Activated naive CD8-positive, alpha-beta T cell (primary cell): ENCODE results near the gene TEDDM1.

Experiments used
- H3K27ac Mint-ChIP-seq: one replicate; pipeline ENCODE4 v1.8.0; 2021; ENCODE audit warnings: mixed read lengths
- H3K27me3 Mint-ChIP-seq: one replicate; pipeline ENCODE4 v1.8.0; 2021; ENCODE audit warnings: mixed read lengths
- H3K36me3 Mint-ChIP-seq: one replicate; pipeline ENCODE4 v1.8.0; 2021; ENCODE audit warnings: mixed read lengths
- H3K4me1 Mint-ChIP-seq: one replicate; pipeline ENCODE4 v1.8.0; 2021; ENCODE audit warnings: low read depth, mixed read lengths
- H3K4me3 Mint-ChIP-seq: one replicate; pipeline ENCODE4 v1.8.0; 2021; ENCODE audit warnings: mild to moderate bottlenecking, mixed read lengths
- H3K9me3 Mint-ChIP-seq: one replicate; pipeline ENCODE4 v1.8.0; 2021; ENCODE audit warnings: low read depth, mixed read lengths

Gene TEDDM1

DNA sequence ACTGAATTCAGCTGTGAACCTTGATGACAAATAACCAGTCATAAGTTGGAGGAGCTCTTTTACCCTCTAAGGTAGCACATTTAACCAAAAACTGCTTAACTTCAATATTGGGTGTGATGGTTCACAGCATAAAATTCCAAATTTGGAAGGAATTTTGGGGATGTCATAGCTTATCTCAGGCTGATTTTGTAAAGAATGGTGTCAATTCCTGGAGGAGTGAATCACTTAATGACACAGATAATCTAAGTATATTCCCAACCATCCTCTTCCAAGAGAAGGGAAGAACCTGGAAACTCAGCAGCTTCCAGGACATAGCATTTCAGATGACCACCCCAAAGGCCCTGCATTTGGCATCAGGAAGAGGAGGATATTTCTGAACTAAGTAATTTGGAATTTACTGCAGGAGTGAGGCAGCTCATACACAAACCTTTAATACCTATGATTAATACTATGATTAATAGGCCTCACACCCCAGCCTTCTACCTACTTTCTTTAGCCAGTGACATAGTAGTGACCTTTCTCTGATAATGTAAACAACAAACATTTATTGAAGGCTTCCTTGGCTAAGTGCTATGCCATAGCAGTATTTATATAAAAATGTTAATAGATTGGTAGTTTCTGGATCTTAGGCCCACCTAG, 23.4 kb downstream of the TEDDM1 start:
- Mint-ChIP-seq H3K4me3 (no peak overlapping the region), H3K27me3 (no peaks in the 10 kb centered on the region), H3K27ac (no peak overlapping the region), H3K36me3 (no peaks in the 10 kb centered on the region), H3K4me1 (no peaks in the 10 kb centered on the region), H3K9me3 (no peaks in the 10 kb centered on the region)

- no peak overlapping the region for H3K27ac Mint-ChIP-seq
- no peaks in the 10 kb centered on the region for H3K36me3 Mint-ChIP-seq
- H3K4me3 Mint-ChIP-seq = no peak overlapping the region
- no peaks in the 10 kb centered on the region for H3K9me3 Mint-ChIP-seq
- no peaks in the 10 kb centered on the region for H3K4me1 Mint-ChIP-seq
- no peaks in the 10 kb centered on the region for H3K27me3 Mint-ChIP-seq
These were observed 26.2 kb downstream of the TEDDM1 start for GRCh38 chr1:182374101-182374834.

DNA sequence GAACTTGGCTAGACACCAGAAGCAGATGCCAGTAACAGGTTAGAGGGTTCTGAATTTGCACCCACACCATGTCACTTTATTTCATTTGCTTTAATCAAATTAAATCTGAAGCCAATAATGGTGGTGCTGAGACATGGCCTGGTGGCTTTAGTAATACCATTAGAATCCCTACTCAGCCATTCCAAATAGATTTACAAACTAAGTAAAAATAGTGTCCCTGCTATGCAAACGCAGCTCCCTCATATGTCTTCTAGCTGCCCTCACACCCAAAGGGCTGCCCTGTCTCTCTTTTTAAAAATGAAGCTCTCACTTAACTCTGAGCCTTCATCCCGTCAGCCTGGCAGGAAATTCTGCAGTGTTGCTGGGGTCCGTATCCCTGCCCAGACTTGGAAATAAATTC, 29.9 kb downstream of the TEDDM1 start:
- Mint-ChIP-seq H3K9me3 (no peaks in the 10 kb centered on the region), H3K4me3 (no peak overlapping the region), H3K4me1 (no peaks in the 10 kb centered on the region), H3K27me3 (peaks cover 2% of the 10 kb centered on the region), H3K36me3 (no peaks in the 10 kb centered on the region), H3K27ac (no peak overlapping the region)

- Mint-ChIP-seq H3K4me3 (no peak overlapping the region), H3K27me3 (peaks cover 3% of the 10 kb centered on the region), H3K4me1 (no peaks in the 10 kb centered on the region)
These were observed 31.6 kb downstream of the TEDDM1 start for GRCh38 chr1:182368903-182369302.

GRCh38 chr1:182368358-182368757, 32.1 kb downstream of the TEDDM1 start:
- H3K4me3 Mint-ChIP-seq = no peak overlapping the region
- no peaks in the 10 kb centered on the region for H3K36me3 Mint-ChIP-seq
- no peak overlapping the region for H3K27ac Mint-ChIP-seq
- H3K9me3 Mint-ChIP-seq = no peaks in the 10 kb centered on the region
- H3K27me3 Mint-ChIP-seq = peaks cover 4% of the 10 kb centered on the region
- no peaks in the 10 kb centered on the region for H3K4me1 Mint-ChIP-seq

More at GRCh38 chr1:182368903-182369302, 31.6 kb downstream of the TEDDM1 start:
- no peak overlapping the region for H3K27ac Mint-ChIP-seq
- H3K36me3 Mint-ChIP-seq = no peaks in the 10 kb centered on the region
- no peaks in the 10 kb centered on the region for H3K9me3 Mint-ChIP-seq

DNA sequence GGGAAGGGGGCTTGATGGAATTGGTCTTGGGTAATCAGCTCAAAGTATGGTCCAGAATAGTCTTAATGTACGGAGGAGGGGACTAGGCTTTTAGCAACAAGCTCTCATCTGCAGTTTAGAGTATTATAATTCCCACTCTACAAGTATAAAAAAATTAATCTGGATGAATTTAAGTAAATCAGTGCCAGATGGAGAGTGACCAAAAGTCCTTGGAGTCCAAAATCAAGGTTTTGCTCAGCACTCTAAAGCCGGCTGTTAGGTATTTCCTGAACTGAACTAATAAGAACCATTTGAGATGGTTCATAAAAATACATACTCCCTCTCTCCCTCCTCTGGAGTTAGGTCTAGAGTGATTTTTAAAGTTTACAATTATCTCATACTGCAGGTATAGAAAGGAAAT, 32.5 kb downstream of the TEDDM1 start:
- no peaks in the 10 kb centered on the region for H3K36me3 Mint-ChIP-seq
- no peaks in the 10 kb centered on the region for H3K9me3 Mint-ChIP-seq
- H3K4me3 Mint-ChIP-seq = no peak overlapping the region
- H3K4me1 Mint-ChIP-seq = no peaks in the 10 kb centered on the region
- H3K27me3 Mint-ChIP-seq = peaks cover 4% of the 10 kb centered on the region
- no peak overlapping the region for H3K27ac Mint-ChIP-seq

GRCh38 chr1:182366596-182366995, 33.9 kb downstream of the TEDDM1 start:
- H3K4me1 Mint-ChIP-seq = no peaks in the 10 kb centered on the region
- H3K9me3 Mint-ChIP-seq = no peaks in the 10 kb centered on the region
- H3K27ac Mint-ChIP-seq = no peak overlapping the region
- H3K36me3 Mint-ChIP-seq = no peaks in the 10 kb centered on the region
- no peak overlapping the region for H3K4me3 Mint-ChIP-seq
- peaks cover 4% of the 10 kb centered on the region for H3K27me3 Mint-ChIP-seq

DNA sequence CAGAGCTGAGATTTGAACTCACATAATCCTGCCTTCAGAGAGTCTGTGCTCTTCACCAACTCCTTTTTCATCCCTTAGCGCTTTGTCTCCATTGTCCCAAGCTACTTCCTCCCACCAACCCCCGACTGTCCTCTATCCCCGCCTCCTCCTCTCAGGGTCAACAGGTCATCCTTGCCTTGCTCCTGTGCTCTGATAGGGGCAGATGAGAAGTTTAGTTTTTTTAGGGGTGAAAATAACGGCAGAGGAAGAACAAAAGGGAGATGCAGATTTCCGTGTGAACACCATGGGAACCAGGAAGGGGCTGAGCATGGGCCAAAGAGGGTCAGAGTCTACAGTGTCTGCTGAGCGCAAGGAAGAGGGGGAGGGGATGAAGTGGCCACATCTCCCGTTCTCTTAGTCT, 40.8 kb downstream of the TEDDM1 start:
- no peak overlapping the region for H3K4me3 Mint-ChIP-seq
- peaks cover 4% of the 10 kb centered on the region for H3K27me3 Mint-ChIP-seq
- no peaks in the 10 kb centered on the region for H3K9me3 Mint-ChIP-seq
- no peak overlapping the region for H3K27ac Mint-ChIP-seq
- no peaks in the 10 kb centered on the region for H3K36me3 Mint-ChIP-seq
- H3K4me1 Mint-ChIP-seq = no peaks in the 10 kb centered on the region

- no peaks in the 10 kb centered on the region for H3K9me3 Mint-ChIP-seq
- H3K27ac Mint-ChIP-seq = no peak overlapping the region
- no peaks in the 10 kb centered on the region for H3K4me1 Mint-ChIP-seq
- no peaks in the 10 kb centered on the region for H3K36me3 Mint-ChIP-seq
- no peak overlapping the region for H3K4me3 Mint-ChIP-seq
- H3K27me3 Mint-ChIP-seq = peaks cover 2% of the 10 kb centered on the region
These were observed 42.6 kb downstream of the TEDDM1 start for GRCh38 chr1:182357913-182358312.

DNA sequence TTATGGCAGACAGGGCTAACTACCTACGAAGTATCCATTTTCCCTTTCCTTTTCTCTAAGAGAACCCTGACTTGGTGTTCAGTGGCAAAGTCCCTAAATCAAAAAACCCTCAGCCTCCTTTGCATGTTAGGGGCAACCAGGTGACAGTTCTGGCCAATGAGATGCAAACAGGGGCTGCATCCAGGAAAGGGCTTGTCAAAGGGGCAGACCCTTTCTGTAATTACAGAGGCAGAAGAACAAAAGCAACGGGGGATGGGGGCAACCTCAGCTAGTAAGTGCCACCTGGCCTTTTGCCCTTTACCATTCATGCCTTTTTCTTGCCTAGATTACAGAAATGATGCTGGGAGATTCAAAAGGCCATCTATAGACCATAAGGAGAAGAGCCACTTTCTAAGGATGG, 43.3 kb downstream of the TEDDM1 start:
- H3K36me3 Mint-ChIP-seq = no peaks in the 10 kb centered on the region
- peaks cover 2% of the 10 kb centered on the region for H3K27me3 Mint-ChIP-seq
- H3K4me1 Mint-ChIP-seq = no peaks in the 10 kb centered on the region
- no peaks in the 10 kb centered on the region for H3K9me3 Mint-ChIP-seq
- no peak overlapping the region for H3K27ac Mint-ChIP-seq
- H3K4me3 Mint-ChIP-seq = no peak overlapping the region

GRCh38 chr1:182355723-182356098, 44.8 kb downstream of the TEDDM1 start:
- H3K4me1 Mint-ChIP-seq = no peaks in the 10 kb centered on the region
- H3K27ac Mint-ChIP-seq = no peak overlapping the region
- H3K9me3 Mint-ChIP-seq = no peaks in the 10 kb centered on the region
- H3K27me3 Mint-ChIP-seq = peaks cover 2% of the 10 kb centered on the region
- H3K4me3 Mint-ChIP-seq = no peak overlapping the region
- H3K36me3 Mint-ChIP-seq = no peaks in the 10 kb centered on the region

DNA sequence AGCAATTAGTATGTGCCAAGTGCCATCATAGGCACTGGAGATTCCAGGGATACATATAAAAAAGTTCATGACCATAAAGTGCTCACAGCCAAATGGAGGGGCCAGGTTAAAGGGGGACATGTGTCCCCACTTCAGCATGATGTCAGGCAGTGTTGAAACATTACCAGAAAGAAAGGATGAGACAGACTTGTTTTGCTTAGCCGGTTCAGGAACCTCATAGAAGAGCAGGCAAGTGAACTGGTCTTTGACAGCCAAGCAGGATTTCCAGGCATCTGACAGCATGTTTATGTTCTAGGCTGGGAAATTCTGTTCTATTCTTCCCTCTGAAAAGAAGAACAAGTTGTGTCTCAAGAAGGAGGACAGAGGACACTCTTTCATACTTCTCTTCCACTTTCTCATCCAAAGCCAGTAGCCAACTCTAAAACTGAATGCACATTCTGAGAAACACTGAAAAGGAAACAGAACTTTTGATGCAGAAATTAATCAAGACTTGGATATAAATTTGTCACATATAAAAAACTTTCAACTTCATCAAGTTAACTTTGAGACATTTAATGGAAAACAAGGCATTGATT, 48.6 kb downstream of the TEDDM1 start:
- Mint-ChIP-seq H3K4me1 (no peaks in the 10 kb centered on the region), H3K36me3 (no peaks in the 10 kb centered on the region), H3K27ac (no peak overlapping the region), H3K4me3 (no peak overlapping the region), H3K27me3 (no peaks in the 10 kb centered on the region), H3K9me3 (no peaks in the 10 kb centered on the region)

- Mint-ChIP-seq H3K27me3 (no peaks in the 10 kb centered on the region), H3K27ac (no peak overlapping the region), H3K36me3 (no peaks in the 10 kb centered on the region), H3K4me1 (no peaks in the 10 kb centered on the region), H3K9me3 (no peaks in the 10 kb centered on the region), H3K4me3 (no peak overlapping the region)
These were observed 49.6 kb downstream of the TEDDM1 start for GRCh38 chr1:182350839-182351238.

GRCh38 chr1:182348961-182349747, 51.3 kb downstream of the TEDDM1 start:
- Mint-ChIP-seq H3K4me1 (no peaks in the 10 kb centered on the region), H3K36me3 (no peaks in the 10 kb centered on the region), H3K4me3 (no peak overlapping the region), H3K9me3 (no peaks in the 10 kb centered on the region), H3K27ac (no peak overlapping the region), H3K27me3 (no peaks in the 10 kb centered on the region)
